ENCODE data around the gene SEPTIN7.

GRCh38 chr7:35820858-35821257, 20.0 kb downstream of the SEPTIN7 start:
- TF ChIP-seq CTCF (IDR thresholded peaks at IDR 0.05; ENCODE audit: low read length) (no peak), EZH2 (IDR thresholded peaks at IDR 0.05; ENCODE audit: borderline replicate concordance, low read length) (no peak)

Measured in OCI-LY1 (cell line).